ENCODE measurements around the gene TCF4. TPM values are rescaled to one million over a fixed set of nuclear protein-coding genes. Genes with fewer than 3 reads are reported as not detected.

TCF4 gene
- total RNA-seq, 1 experiment from 2014 or later, result 0.42 TPM

GRCh38 chr18:55511277-55511676, 76.7 kb downstream of the TCF4 start:
- H3K9me3 ChIP-seq (ENCODE audit: control insufficient read depth in 1 of 2, insufficient read depth in 1 of 2, low read depth in 1 of 2, low read length in 2 of 2), result peaks cover 0 to 20% of the 10 kb centered on the region in 2 experiments; a peak in 1 of 4 replicates
- RAD21 ChIA-PET (ENCODE audit: low non-redundant PET in 1 of 2, low total read pairs in 2 of 2, uncharacterized antibody in 2 of 2, unreplicated experiment in 2 of 2), result no interaction called here
- H3K4me3 ChIP-seq (replicated peaks in 1 of 2; ENCODE audit: low read depth in 1 of 2, low read length in 2 of 2), result no peak overlapping the region
- H3K79me2 ChIP-seq (ENCODE audit: insufficient read depth, low read length), result no peaks in the 10 kb centered on the region
- no peaks in the 10 kb centered on the region for H3K9me2 ChIP-seq (ENCODE audit: insufficient read depth)
- no peak overlapping the region for H3K9ac ChIP-seq (ENCODE audit: low read length)
- CTCF ChIA-PET, result no interaction called here
- H3K36me3 ChIP-seq (ENCODE audit: control insufficient read depth in 1 of 2, insufficient read depth in 2 of 2, low read length in 2 of 2), result no peaks in the 10 kb centered on the region
- DNase-seq (ENCODE audit: low read depth, low spot score) (no peak), ATAC-seq (no peak)
- POLR2A ChIA-PET, result no interaction called here
- TF ChIP-seq MAX (IDR thresholded peaks at IDR 0.05) (no peak), FOSL1 (IDR thresholded peaks at IDR 0.05; ENCODE audit: low read depth) (no peak), CBX3 (IDR thresholded peaks at IDR 0.05; ENCODE audit: low read depth) (no peak), POLR2AphosphoS5 (IDR thresholded peaks at IDR 0.05; ENCODE audit: low read depth, low read length) (no peak), POLR2A (IDR thresholded peaks at IDR 0.05; ENCODE audit: borderline replicate concordance, extremely low read depth, insufficient read depth, insufficient read length) (no peak)
- intact Hi-C loops (cut with micrococcal nuclease), result no loop called here
- H3K27me3 ChIP-seq (ENCODE audit: insufficient read depth, low read length), result no peaks in the 10 kb centered on the region
- no peaks in the 10 kb centered on the region; the same call in 1 of the 2 replicates for H4K20me1 ChIP-seq (ENCODE audit: insufficient read depth)
- H3K4me2 ChIP-seq (ENCODE audit: low read length), result no peak overlapping the region
- no peak overlapping the region for H3K27ac ChIP-seq (ENCODE audit: low read depth, low read length)
- BruUV-seq (replicated peaks), result no TSS peak
- H3K4me1 ChIP-seq (ENCODE audit: control insufficient read depth in 1 of 2, insufficient read depth in 2 of 2, low read length in 2 of 2), result no peaks in the 10 kb centered on the region
- H2AFZ ChIP-seq (ENCODE audit: low read depth, low read length, poor library complexity, severe bottlenecking), result no peak overlapping the region

GRCh38 chr18:55510809-55511208, 77.2 kb downstream of the TCF4 start:
- ChIA-PET POLR2A (no interaction called here), CTCF (no interaction called here), RAD21 (ENCODE audit: low non-redundant PET in 1 of 2, low total read pairs in 2 of 2, uncharacterized antibody in 2 of 2, unreplicated experiment in 2 of 2) (no interaction called here)
- no peak for TF ChIP-seq POLR2AphosphoS5 (IDR thresholded peaks at IDR 0.05; ENCODE audit: low read depth, low read length)
- no peak for TF ChIP-seq EZH2phosphoT487 (IDR thresholded peaks at IDR 0.05; ENCODE audit: borderline replicate concordance)
- TF ChIP-seq FOSL1 (IDR thresholded peaks at IDR 0.05; ENCODE audit: low read depth), result no peak
- TF ChIP-seq CBX3 (IDR thresholded peaks at IDR 0.05; ENCODE audit: low read depth), result no peak
- TF ChIP-seq TCF7L2 (IDR thresholded peaks at IDR 0.05; ENCODE audit: borderline replicate concordance, extremely low read depth, insufficient read depth, insufficient read length), result no peak
- no peak for TF ChIP-seq YY1 (IDR thresholded peaks at IDR 0.05; ENCODE audit: extremely low read depth, insufficient replicate concordance, low read depth, low read length)
- no peak for TF ChIP-seq ATF3 (IDR thresholded peaks at IDR 0.05)
- TF ChIP-seq EZH2 (IDR thresholded peaks at IDR 0.05), result no peak
- no peak for TF ChIP-seq RAD21 (IDR thresholded peaks at IDR 0.05; ENCODE audit: low read depth)
- TF ChIP-seq CEBPB (IDR thresholded peaks at IDR 0.05; ENCODE audit: low read depth), result no peak
- no peak for TF ChIP-seq MAX (IDR thresholded peaks at IDR 0.05)
- no peaks in the 10 kb centered on the region for H3K4me1 ChIP-seq (ENCODE audit: control insufficient read depth in 1 of 2, insufficient read depth in 2 of 2, low read length in 2 of 2)
- no peak for ATAC-seq
- H3K4me3 ChIP-seq (replicated peaks in 1 of 2; ENCODE audit: low read depth in 1 of 2, low read length in 2 of 2), result no peak overlapping the region
- no peaks in the 10 kb centered on the region for H3K9me2 ChIP-seq (ENCODE audit: insufficient read depth)
- DNase-seq (ENCODE audit: low read depth, low spot score), result no peak
- H3K4me2 ChIP-seq (ENCODE audit: low read length), result no peak overlapping the region
- no peak overlapping the region for H3K9ac ChIP-seq (ENCODE audit: low read length)
- no peaks in the 10 kb centered on the region for H3K36me3 ChIP-seq (ENCODE audit: control insufficient read depth in 1 of 2, insufficient read depth in 2 of 2, low read length in 2 of 2)
- peaks cover 0 to 20% of the 10 kb centered on the region in 2 experiments; a peak in 1 of 4 replicates for H3K9me3 ChIP-seq (ENCODE audit: control insufficient read depth in 1 of 2, insufficient read depth in 1 of 2, low read depth in 1 of 2, low read length in 2 of 2)
- no TSS peak for BruUV-seq (replicated peaks)
- no peaks in the 10 kb centered on the region for H3K79me2 ChIP-seq (ENCODE audit: insufficient read depth, low read length)
- no peak overlapping the region for H3K27ac ChIP-seq (ENCODE audit: low read depth, low read length)
- H2AFZ ChIP-seq (ENCODE audit: low read depth, low read length, poor library complexity, severe bottlenecking), result no peak overlapping the region
- intact Hi-C loops (cut with micrococcal nuclease), result no loop called here
- H4K20me1 ChIP-seq (ENCODE audit: insufficient read depth), result no peaks in the 10 kb centered on the region; the same call in 1 of the 2 replicates
- H3K27me3 ChIP-seq (ENCODE audit: insufficient read depth, low read length), result no peaks in the 10 kb centered on the region
